OCI-LY1 (cell line): Measurements from ENCODE around the gene ABHD3.

Experiments
- H2AFZ ChIP-seq: fragments of 200-600 bp; sonication (generic), shearing (Covaris generic); 2 replicates; pipeline ENCODE4 v1.6.0; 2014; ENCODE audit warnings: antibody characterized with exemption, mild to moderate bottlenecking, low read length
- H3F3A ChIP-seq: fragments of 200-600 bp; sonication (generic), shearing (Covaris generic); 2 replicates; pipeline ENCODE4 v1.6.0; 2014; ENCODE audit warnings: mild to moderate bottlenecking, antibody characterized with exemption, low read length, moderate library complexity; ENCODE audit not compliant: insufficient read depth
- H3K27ac ChIP-seq: fragments of 200-600 bp; sonication (generic); 2 replicates; pipeline ENCODE4 v1.5.1; 2014; ENCODE audit warnings: low read length, mixed run types, mild to moderate bottlenecking, low read depth; ENCODE audit not compliant: poor library complexity, severe bottlenecking
- H3K27me3 ChIP-seq: fragments of 200-600 bp; sonication (generic); 2 replicates; pipeline ENCODE4 v1.6.0; 2014; ENCODE audit warnings: antibody characterized with exemption, mild to moderate bottlenecking, low read length, moderate library complexity; ENCODE audit not compliant: insufficient read depth
- H3K36me3 ChIP-seq: fragments of 200-600 bp; sonication (generic); 2 replicates; pipeline ENCODE4 v1.6.1; 2014; ENCODE audit warnings: mild to moderate bottlenecking, antibody characterized with exemption, low read length, moderate library complexity, mixed read lengths; ENCODE audit not compliant: insufficient read depth
- H3K4me1 ChIP-seq: fragments of 200-600 bp; sonication (generic); 2 replicates; pipeline ENCODE4 v1.5.1; 2014; ENCODE audit warnings: mild to moderate bottlenecking, low read length, moderate library complexity; ENCODE audit not compliant: insufficient read depth, severe bottlenecking
- H3K4me2 ChIP-seq: fragments of 200-600 bp; sonication (generic), shearing (Covaris generic); 2 replicates; pipeline ENCODE4 v1.6.1; 2014; ENCODE audit warnings: low read length
- H3K4me3 ChIP-seq: fragments of 200-600 bp; sonication (generic); 2 replicates; pipeline ENCODE4 v1.5.1; 2014; ENCODE audit warnings: low read length, low read depth, mild to moderate bottlenecking, mixed read lengths; ENCODE audit not compliant: poor library complexity, severe bottlenecking
- H3K79me2 ChIP-seq: fragments of 200-600 bp; shearing (Covaris generic); 2 replicates; pipeline ENCODE4 v1.6.1; 2016; ENCODE audit warnings: mixed run types, low read length, mixed read lengths; ENCODE audit not compliant: insufficient read depth
- H3K9ac ChIP-seq: fragments of 200-600 bp; sonication (generic), shearing (Covaris generic); 2 replicates; pipeline ENCODE4 v1.6.1; 2014; ENCODE audit warnings: mild to moderate bottlenecking, low read length, mixed read lengths
- H3K9me2 ChIP-seq: fragments of 200-600 bp; sonication (generic), shearing (Covaris generic); 2 replicates; pipeline ENCODE4 v1.6.1; 2014; ENCODE audit warnings: low read depth, mild to moderate bottlenecking, low read length, mixed read lengths
- H3K9me3 ChIP-seq: fragments of 200-600 bp; shearing (Covaris generic); 2 replicates; pipeline ENCODE4 v1.6.1; 2014; ENCODE audit warnings: low read length, mixed read lengths
- H4K20me1 ChIP-seq: fragments of 200-600 bp; sonication (generic), shearing (Covaris generic); 2 replicates; pipeline ENCODE4 v1.6.0; 2016; ENCODE audit warnings: mild to moderate bottlenecking, low read length; ENCODE audit not compliant: insufficient read depth
- CTCF ChIP-seq: fragments of 200-600 bp; sonication (generic), shearing (Covaris generic); IDR thresholded peaks from 2 replicates; pipeline ENCODE4 v1.5.1; 2017; ENCODE audit warnings: mild to moderate bottlenecking, antibody characterized with exemption, low read length, moderate library complexity, mixed read lengths
- EZH2 ChIP-seq: fragments of 200-600 bp; sonication (generic), shearing (Covaris generic); IDR thresholded peaks from 2 replicates; pipeline ENCODE4 v1.8.0; 2017; ENCODE audit warnings: borderline replicate concordance, mixed run types, mild to moderate bottlenecking, antibody characterized with exemption, low read length, moderate library complexity, mixed read lengths

ABHD3 gene

GRCh38 chr18:21745231-21745630 is 40.7 kb upstream of the ABHD3 start:
- H3K79me2 ChIP-seq = peaks cover 85% of the 10 kb centered on the region
- no peak overlapping the region for H3K4me2 ChIP-seq

GRCh38 chr18:21743166-21743832 is 38.7 kb upstream of the ABHD3 start:
- Histone ChIP-seq H3K36me3 (no peaks in the 10 kb centered on the region), H3K27me3 (no peaks in the 10 kb centered on the region), H3K4me1 (peaks cover 64% of the 10 kb centered on the region), H3K4me2 (peak overlapping the region; percentile 96; the same call in 1 of the 2 replicates), H4K20me1 (no peaks in the 10 kb centered on the region), H3K9me3 (no peaks in the 10 kb centered on the region), H3K27ac (no peak overlapping the region), H3K4me3 (no peak overlapping the region), H3K9me2 (no peaks in the 10 kb centered on the region), H3F3A (peaks cover 5% of the 10 kb centered on the region; the same call in 1 of the 2 replicates), H2AFZ (no peak overlapping the region), H3K79me2 (peaks cover 68% of the 10 kb centered on the region), H3K9ac (no peak overlapping the region)
- TF ChIP-seq CTCF (no peak), EZH2 (no peak)

More at GRCh38 chr18:21745231-21745630, 40.7 kb upstream of the ABHD3 start:
- Histone ChIP-seq H3K4me3 (no peak overlapping the region), H3K9ac (no peak overlapping the region), H2AFZ (no peak overlapping the region), H3F3A (peaks cover 5% of the 10 kb centered on the region; the same call in 1 of the 2 replicates), H3K36me3 (no peaks in the 10 kb centered on the region), H3K4me1 (peaks cover 54% of the 10 kb centered on the region), H3K9me2 (no peaks in the 10 kb centered on the region), H3K9me3 (no peaks in the 10 kb centered on the region), H3K27ac (no peak overlapping the region), H3K27me3 (no peaks in the 10 kb centered on the region), H4K20me1 (no peaks in the 10 kb centered on the region)
- TF ChIP-seq CTCF = peak; percentile 29; the same call in 1 of the 2 replicates
- no peak for TF ChIP-seq EZH2

- peaks cover 60% of the 10 kb centered on the region for H3K79me2 ChIP-seq
- peak overlapping the region; percentile 25 for H3K27ac ChIP-seq
These were observed 37.7 kb upstream of the ABHD3 start for GRCh38 chr18:21742315-21742687.

More at GRCh38 chr18:21742315-21742687, 37.7 kb upstream of the ABHD3 start:
- H3K9me2 ChIP-seq = no peaks in the 10 kb centered on the region
- peak overlapping the region; percentile 82 for H3K4me3 ChIP-seq
- H3K9me3 ChIP-seq = no peaks in the 10 kb centered on the region
- H3K36me3 ChIP-seq = no peaks in the 10 kb centered on the region
- no peak overlapping the region for H2AFZ ChIP-seq
- H4K20me1 ChIP-seq = no peaks in the 10 kb centered on the region
- no peaks in the 10 kb centered on the region for H3K27me3 ChIP-seq
- no peak for TF ChIP-seq EZH2
- no peak for TF ChIP-seq CTCF
- H3K4me1 ChIP-seq = peaks cover 56% of the 10 kb centered on the region
- H3F3A ChIP-seq = peaks cover 5% of the 10 kb centered on the region; the same call in 1 of the 2 replicates
- peak overlapping the region; percentile 91 for H3K9ac ChIP-seq
- H3K4me2 ChIP-seq = peak overlapping the region; percentile 96
